GM12872 (cell line): ENCODE results near the gene MRPS11.

ENCODE experiments used
- TF ChIP-seq, protein P1 (sequence below): IDR thresholded peaks from 3 replicates; pipeline ENCODE4 v1.5.1; 2011; ENCODE audit warnings: low read depth, mild to moderate bottlenecking, low read length, moderate library complexity; ENCODE audit not compliant: insufficient read depth

MRPS11 gene

GRCh38 chr15:88467073-88467934 lies at the start of gene MRPS11, which contains the start of gene MRPL46:
Gene MRPS11 (plus strand): TSS chr15:88467708. CDS start chr15:88467718, 10 bp downstream.
Gene MRPL46 (minus strand): TSS chr15:88467388. CDS start chr15:88467377, 11 bp downstream.
- TF ChIP-seq, protein P1, sequence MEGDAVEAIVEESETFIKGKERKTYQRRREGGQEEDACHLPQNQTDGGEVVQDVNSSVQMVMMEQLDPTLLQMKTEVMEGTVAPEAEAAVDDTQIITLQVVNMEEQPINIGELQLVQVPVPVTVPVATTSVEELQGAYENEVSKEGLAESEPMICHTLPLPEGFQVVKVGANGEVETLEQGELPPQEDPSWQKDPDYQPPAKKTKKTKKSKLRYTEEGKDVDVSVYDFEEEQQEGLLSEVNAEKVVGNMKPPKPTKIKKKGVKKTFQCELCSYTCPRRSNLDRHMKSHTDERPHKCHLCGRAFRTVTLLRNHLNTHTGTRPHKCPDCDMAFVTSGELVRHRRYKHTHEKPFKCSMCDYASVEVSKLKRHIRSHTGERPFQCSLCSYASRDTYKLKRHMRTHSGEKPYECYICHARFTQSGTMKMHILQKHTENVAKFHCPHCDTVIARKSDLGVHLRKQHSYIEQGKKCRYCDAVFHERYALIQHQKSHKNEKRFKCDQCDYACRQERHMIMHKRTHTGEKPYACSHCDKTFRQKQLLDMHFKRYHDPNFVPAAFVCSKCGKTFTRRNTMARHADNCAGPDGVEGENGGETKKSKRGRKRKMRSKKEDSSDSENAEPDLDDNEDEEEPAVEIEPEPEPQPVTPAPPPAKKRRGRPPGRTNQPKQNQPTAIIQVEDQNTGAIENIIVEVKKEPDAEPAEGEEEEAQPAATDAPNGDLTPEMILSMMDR = no peak

GRCh38 chr15:88419830-88420229 lies 47.7 kb upstream of the MRPS11 start:
- TF ChIP-seq, protein P1 = no peak

GRCh38 chr15:88423331-88423730 lies 44.2 kb upstream of the MRPS11 start:
- TF ChIP-seq, protein P1 = no peak

DNA sequence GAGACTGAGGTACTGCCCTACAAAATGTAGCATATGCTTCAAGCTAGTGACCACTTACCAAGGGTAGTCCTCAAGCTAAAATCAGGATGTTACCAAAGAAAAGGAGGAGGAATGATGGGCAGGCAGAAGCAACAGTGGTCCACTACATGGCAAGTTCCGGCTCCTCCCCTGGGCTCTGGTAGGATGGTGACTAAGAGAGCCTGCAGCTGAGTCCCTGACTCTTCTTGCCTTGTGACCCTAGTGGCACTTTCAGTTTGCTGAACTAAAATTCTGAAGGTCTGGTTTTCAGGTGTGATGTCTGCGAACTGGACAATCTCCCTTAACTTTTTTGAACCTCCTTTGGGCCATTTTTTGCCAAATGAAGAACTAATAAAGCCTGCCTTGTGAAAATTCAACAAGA lies 41.2 kb upstream of the MRPS11 start:
- TF ChIP-seq, protein P1 = no peak

GRCh38 chr15:88428053-88428452 lies 39.5 kb upstream of the MRPS11 start:
- TF ChIP-seq, protein P1 = no peak

- TF ChIP-seq, protein P1 = no peak
These were observed 38.5 kb upstream of the MRPS11 start for GRCh38 chr15:88428805-88429605.

GRCh38 chr15:88430051-88430450 lies 37.5 kb upstream of the MRPS11 start:
- TF ChIP-seq, protein P1 = no peak
